ENCODE measurements around the gene C1GALT1. TPM values are rescaled to one million over a fixed set of nuclear protein-coding genes. Genes with fewer than 3 reads are reported as not detected.
"Not testable (repeated sequence)": the region's sequence is repeated elsewhere in the genome, so short reads cannot be mapped to it uniquely, and the experiment has no call there.

The C1GALT1 gene
- total RNA-seq (2022) (49.8 and 52.2 TPM in 2 replicates), Bru-seq, nascent RNA (percentile 95 among the genes with signal in this experiment), BruChase-seq, experiment 1, labeled RNA remaining after a 2-hour chase (percentile 95 among the genes with signal in this experiment), BruChase-seq, experiment 2, labeled RNA remaining after a 6-hour chase (percentile 88 among the genes with signal in this experiment)
- long read RNA-seq, full-length matches to known transcripts: 32 of 58 reads
- long read RNA-seq, partial matches to known transcripts: 2 of 58 reads
- long read RNA-seq, other reads (novel, unspliced or antisense): 24 of 58 reads

GRCh38 chr7:7182156-7183060, at the start of gene C1GALT1:
TSS of gene C1GALT1 (plus strand) at chr7:7182544. CDS start at chr7:7234320, 51,776 bp downstream.
- TF ChIP-seq, protein P1, sequence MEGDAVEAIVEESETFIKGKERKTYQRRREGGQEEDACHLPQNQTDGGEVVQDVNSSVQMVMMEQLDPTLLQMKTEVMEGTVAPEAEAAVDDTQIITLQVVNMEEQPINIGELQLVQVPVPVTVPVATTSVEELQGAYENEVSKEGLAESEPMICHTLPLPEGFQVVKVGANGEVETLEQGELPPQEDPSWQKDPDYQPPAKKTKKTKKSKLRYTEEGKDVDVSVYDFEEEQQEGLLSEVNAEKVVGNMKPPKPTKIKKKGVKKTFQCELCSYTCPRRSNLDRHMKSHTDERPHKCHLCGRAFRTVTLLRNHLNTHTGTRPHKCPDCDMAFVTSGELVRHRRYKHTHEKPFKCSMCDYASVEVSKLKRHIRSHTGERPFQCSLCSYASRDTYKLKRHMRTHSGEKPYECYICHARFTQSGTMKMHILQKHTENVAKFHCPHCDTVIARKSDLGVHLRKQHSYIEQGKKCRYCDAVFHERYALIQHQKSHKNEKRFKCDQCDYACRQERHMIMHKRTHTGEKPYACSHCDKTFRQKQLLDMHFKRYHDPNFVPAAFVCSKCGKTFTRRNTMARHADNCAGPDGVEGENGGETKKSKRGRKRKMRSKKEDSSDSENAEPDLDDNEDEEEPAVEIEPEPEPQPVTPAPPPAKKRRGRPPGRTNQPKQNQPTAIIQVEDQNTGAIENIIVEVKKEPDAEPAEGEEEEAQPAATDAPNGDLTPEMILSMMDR (IDR thresholded peaks at IDR 0.05; ENCODE audit: insufficient read depth in 1 of 2, low read depth in 1 of 2, low read length in 1 of 2, severe bottlenecking in 1 of 2, unreplicated experiment in 1 of 2): peak; percentile 47 to 52
- peaks cover 16% of the 10 kb centered on the region for H3K4me1 ChIP-seq
- no TSS peak for BruUV-seq (replicated peaks)
- peak within 1 kb of the TSS; percentile 91 for H3K4me3 Mint-ChIP-seq (ENCODE audit: unreplicated experiment)
- peak within 1 kb of the TSS; percentile 65 for H3K4me3 ChIP-seq (ENCODE audit: low read depth, low read length)
- CTCF ChIA-PET: interaction anchor here (0.9 to 2.2 kb wide), 6 partner anchors 20 to 458 kb away, joined by 3 to 7 read pairs (median 4); partner anchors contain the start of gene UMAD1
- H3K27me3 ChIP-seq (replicated peaks; ENCODE audit: control insufficient read depth, insufficient read depth, low read length): no peaks in the 10 kb centered on the region
- intact Hi-C loops (cut with micrococcal nuclease; ENCODE audit: unreplicated experiment): loop anchor here (1.0 to 5.0 kb wide), 10 partner anchors 63 to 358 kb away; no protein-coding TSS in a partner anchor
- POLR2A ChIA-PET: interaction anchor here (0.5 to 1.2 kb wide), 4 partner anchors 22 to 1752 kb away, joined by 3 to 6 read pairs (median 6); no protein-coding TSS in a partner anchor
- DNase-seq: peak; percentile 98
- peak within 1 kb of the TSS; percentile 92 for H3K27ac Mint-ChIP-seq (ENCODE audit: unreplicated experiment)
- H3K9me3 Mint-ChIP-seq (ENCODE audit: unreplicated experiment): peaks cover 3% of the 10 kb centered on the region
- H3K9me3 ChIP-seq: peaks cover 13% of the 10 kb centered on the region
- H3K36me3 Mint-ChIP-seq (ENCODE audit: insufficient read depth, unreplicated experiment): peaks cover 6% of the 10 kb centered on the region
- peaks cover 16% of the 10 kb centered on the region for H3K4me1 Mint-ChIP-seq (ENCODE audit: low read depth, unreplicated experiment)
- peaks cover 1% of the 10 kb centered on the region; the same call in 1 of the 2 replicates for H3K36me3 ChIP-seq (ENCODE audit: control insufficient read depth, insufficient read depth, low read length)
- no peaks in the 10 kb centered on the region for H3K27me3 Mint-ChIP-seq (ENCODE audit: insufficient read depth, unreplicated experiment)

DNA sequence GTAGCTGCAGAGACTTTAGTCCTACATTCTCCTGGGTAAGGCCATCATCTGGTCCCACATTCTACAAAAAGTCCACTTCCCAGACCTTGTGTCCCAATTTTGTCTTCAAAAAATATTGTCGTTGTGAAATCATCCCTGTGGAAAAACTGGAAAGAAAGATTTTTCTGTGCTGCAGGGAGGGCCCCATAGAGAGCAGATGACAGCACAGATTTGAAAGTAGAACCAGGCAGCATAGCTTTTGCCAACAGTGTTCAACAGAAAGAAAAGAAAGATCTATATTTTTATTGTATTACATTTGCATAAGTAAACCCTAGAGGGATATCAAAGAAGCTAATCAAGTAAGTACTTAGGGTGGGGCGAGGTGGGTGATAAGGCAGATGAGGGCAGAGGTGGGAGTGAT, 48.3 kb upstream of the C1GALT1 start:
- no peak for DNase-seq
- intact Hi-C loops (cut with micrococcal nuclease; ENCODE audit: unreplicated experiment): no loop called here
- no TSS peak for BruUV-seq (replicated peaks)
- TF ChIP-seq, protein P1 (IDR thresholded peaks at IDR 0.05; ENCODE audit: insufficient read depth in 1 of 2, low read depth in 1 of 2, low read length in 1 of 2, severe bottlenecking in 1 of 2, unreplicated experiment in 1 of 2): no peak
- POLR2A ChIA-PET: no interaction called here
- H3K27me3 ChIP-seq (replicated peaks; ENCODE audit: control insufficient read depth, insufficient read depth, low read length): no peaks in the 10 kb centered on the region
- Mint-ChIP-seq H3K36me3 (ENCODE audit: insufficient read depth, unreplicated experiment) (no peaks in the 10 kb centered on the region), H3K9me3 (ENCODE audit: unreplicated experiment) (peaks cover 10% of the 10 kb centered on the region), H3K4me1 (ENCODE audit: low read depth, unreplicated experiment) (no peaks in the 10 kb centered on the region), H3K27me3 (ENCODE audit: insufficient read depth, unreplicated experiment) (no peaks in the 10 kb centered on the region), H3K4me3 (ENCODE audit: unreplicated experiment) (no peak overlapping the region), H3K27ac (ENCODE audit: unreplicated experiment) (no peak overlapping the region)
- no peaks in the 10 kb centered on the region for H3K36me3 ChIP-seq (ENCODE audit: control insufficient read depth, insufficient read depth, low read length)
- CTCF ChIA-PET: no interaction called here
- no peak overlapping the region for H3K4me3 ChIP-seq (ENCODE audit: low read depth, low read length)
- peaks cover 5% of the 10 kb centered on the region for H3K9me3 ChIP-seq
- H3K4me1 ChIP-seq: no peaks in the 10 kb centered on the region

DNA sequence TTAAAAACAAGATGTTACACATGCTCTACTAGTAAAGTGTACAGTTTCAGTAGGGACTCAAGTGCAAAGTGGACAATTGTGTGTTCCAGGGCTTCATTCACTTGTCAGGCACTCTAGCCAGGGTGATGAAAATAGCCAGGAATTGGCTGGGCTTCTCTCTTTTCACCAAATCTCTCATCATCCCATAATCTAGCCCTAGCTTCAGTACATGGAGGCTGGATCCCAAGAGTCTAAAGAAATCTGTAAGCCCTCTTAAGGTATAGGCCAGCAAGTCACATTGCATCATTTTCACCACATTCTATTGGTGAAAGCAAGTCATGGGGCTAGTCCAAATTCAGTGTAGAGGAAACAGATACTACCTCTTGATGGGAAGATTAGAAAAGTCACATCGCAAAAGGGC, 47.3 kb upstream of the C1GALT1 start:
- Histone ChIP-seq H3K36me3 (ENCODE audit: control insufficient read depth, insufficient read depth, low read length) (no peaks in the 10 kb centered on the region), H3K4me1 (no peaks in the 10 kb centered on the region), H3K9me3 (peaks cover 5% of the 10 kb centered on the region), H3K4me3 (ENCODE audit: low read depth, low read length) (no peak overlapping the region), H3K27me3 (replicated peaks; ENCODE audit: control insufficient read depth, insufficient read depth, low read length) (no peaks in the 10 kb centered on the region)
- POLR2A ChIA-PET: no interaction called here
- intact Hi-C loops (cut with micrococcal nuclease; ENCODE audit: unreplicated experiment): no loop called here
- no peak overlapping the region for H3K27ac Mint-ChIP-seq (ENCODE audit: unreplicated experiment)
- TF ChIP-seq, protein P1 (IDR thresholded peaks at IDR 0.05; ENCODE audit: insufficient read depth in 1 of 2, low read depth in 1 of 2, low read length in 1 of 2, severe bottlenecking in 1 of 2, unreplicated experiment in 1 of 2): no peak
- CTCF ChIA-PET: no interaction called here
- H3K4me1 Mint-ChIP-seq (ENCODE audit: low read depth, unreplicated experiment): no peaks in the 10 kb centered on the region
- peaks cover 13% of the 10 kb centered on the region for H3K9me3 Mint-ChIP-seq (ENCODE audit: unreplicated experiment)
- no peak overlapping the region for H3K4me3 Mint-ChIP-seq (ENCODE audit: unreplicated experiment)
- H3K36me3 Mint-ChIP-seq (ENCODE audit: insufficient read depth, unreplicated experiment): no peaks in the 10 kb centered on the region
- DNase-seq: no peak
- H3K27me3 Mint-ChIP-seq (ENCODE audit: insufficient read depth, unreplicated experiment): no peaks in the 10 kb centered on the region
- BruUV-seq (replicated peaks): no TSS peak

DNA sequence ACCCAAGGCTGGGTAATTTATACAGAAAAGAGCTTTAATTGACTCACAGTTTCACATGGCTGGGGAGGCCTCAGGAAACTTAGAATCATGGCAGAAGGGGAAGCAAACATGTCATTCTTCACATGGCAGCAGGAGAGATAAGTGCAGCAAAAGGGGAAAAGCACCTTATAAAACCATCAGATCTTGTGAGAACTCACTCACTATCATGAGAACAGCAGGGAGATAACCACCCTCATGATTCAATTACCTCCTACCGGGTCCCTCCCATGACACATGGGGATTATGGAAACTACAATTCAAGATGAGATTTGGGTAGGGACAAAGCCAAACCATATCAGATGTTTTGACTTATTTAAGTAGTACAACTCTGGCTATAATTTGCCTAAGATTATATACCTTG, 46.4 kb upstream of the C1GALT1 start:
- H3K27me3 ChIP-seq (replicated peaks; ENCODE audit: control insufficient read depth, insufficient read depth, low read length); H3K27ac Mint-ChIP-seq (ENCODE audit: unreplicated experiment); H3K9me3 ChIP-seq; DNase-seq; H3K4me3 ChIP-seq (ENCODE audit: low read depth, low read length); POLR2A ChIA-PET; H3K27me3 Mint-ChIP-seq (ENCODE audit: insufficient read depth, unreplicated experiment); intact Hi-C loops (cut with micrococcal nuclease; ENCODE audit: unreplicated experiment); H3K36me3 ChIP-seq (ENCODE audit: control insufficient read depth, insufficient read depth, low read length); CTCF ChIA-PET; H3K4me3 Mint-ChIP-seq (ENCODE audit: unreplicated experiment); H3K4me1 Mint-ChIP-seq (ENCODE audit: low read depth, unreplicated experiment); H3K36me3 Mint-ChIP-seq (ENCODE audit: insufficient read depth, unreplicated experiment); BruUV-seq (replicated peaks); H3K4me1 ChIP-seq: not testable (repeated sequence)
- H3K9me3 Mint-ChIP-seq (ENCODE audit: unreplicated experiment): peaks cover 18% of the 10 kb centered on the region

Measured in Caco-2 (cell line).